Liver (tissue), 9 donors: ENCODE measurements around the gene REEP3. TPM values are rescaled to one million over a fixed set of nuclear protein-coding genes. Genes with fewer than 3 reads are reported as not detected.

Source experiments
- DNase-seq: peaks from one replicate; pipeline ENCODE4 v3.0.0-alpha.2; 2017; ENCODE audit warnings: low spot score
- H3K27ac ChIP-seq, 2 donors: one replicate each; pipeline ENCODE4 v1.7.0; 2013; ENCODE audit warnings: inconsistent platforms in 2 of 2, low read length in 2 of 2, control low read depth in 1 of 2, low read depth in 1 of 2, mild to moderate bottlenecking in 1 of 2
- H3K27me3 ChIP-seq, 4 donors: one replicate each; pipeline versions ENCODE4 v1.6.1 to v1.7.0; 2013; ENCODE audit warnings: low read length in 3 of 4, inconsistent platforms in 1 of 4, mild to moderate bottlenecking in 1 of 4, moderate library complexity in 1 of 4; ENCODE audit not compliant: control insufficient read depth in 4 of 4, insufficient read depth in 4 of 4
- H3K36me3 ChIP-seq, 4 donors: one replicate each; pipeline versions ENCODE4 v1.6.1 to v1.7.0; 2013; ENCODE audit warnings: low read length in 3 of 4, mild to moderate bottlenecking in 3 of 4, low read depth in 1 of 4, moderate library complexity in 1 of 4; ENCODE audit not compliant: control insufficient read depth in 4 of 4, insufficient read depth in 3 of 4
- H3K4me1 ChIP-seq, 4 donors: one replicate each; pipeline versions ENCODE4 v1.6.1 to v1.7.0; 2013; ENCODE audit warnings: low read length in 3 of 4, mild to moderate bottlenecking in 3 of 4, moderate library complexity in 1 of 4; ENCODE audit not compliant: control insufficient read depth in 4 of 4, insufficient read depth in 4 of 4
- H3K4me3 ChIP-seq, 3 donors: one replicate each; pipeline versions ENCODE4 v1.6.1 to v1.7.0; 2013; ENCODE audit warnings: low read length in 3 of 3, control low read depth in 1 of 3, low read depth in 1 of 3, mild to moderate bottlenecking in 1 of 3
- H3K9ac ChIP-seq, 2 donors: one replicate each; pipeline ENCODE4 v1.7.0; 2013; ENCODE audit warnings: low read length in 2 of 2, mild to moderate bottlenecking in 2 of 2, moderate library complexity in 2 of 2, control low read depth in 1 of 2, low read depth in 1 of 2
- H3K9me3 ChIP-seq, 4 donors: one replicate each; pipeline versions ENCODE4 v1.6.1 to v1.7.0; 2013; ENCODE audit warnings: low read length in 3 of 4; ENCODE audit not compliant: control insufficient read depth in 4 of 4
- ATF3 ChIP-seq: IDR thresholded peaks from 2 replicates; pipeline ENCODE4 v1.6.1; 2016; ENCODE audit warnings: antibody characterized with exemption
- CTCF ChIP-seq: fragments of 150-350 bp; IDR thresholded peaks from 2 replicates; pipeline ENCODE4 v1.5.1; 2017; ENCODE audit warnings: improper control_type of control experiment, low read depth, low read length; ENCODE audit not compliant: missing input control
- EGR1 ChIP-seq, 2 donors: IDR thresholded peaks; 2 replicates each; pipeline ENCODE4 v1.6.1; 2016 to 2018; ENCODE audit warnings: antibody characterized with exemption in 2 of 2, low read depth in 2 of 2
- FOXA2 ChIP-seq: IDR thresholded peaks from 2 replicates; pipeline ENCODE4 v1.6.1; 2016; ENCODE audit warnings: antibody characterized with exemption
- GABPA ChIP-seq, 2 donors: IDR thresholded peaks in 1 of 2; conservative IDR thresholded peaks in 1 of 2; 2 replicates each; pipeline ENCODE4 v1.6.1; 2016; ENCODE audit warnings: antibody characterized with exemption in 2 of 2, mild to moderate bottlenecking in 1 of 2, moderate library complexity in 1 of 2
- HNF4A ChIP-seq, 2 donors: conservative IDR thresholded peaks; 2 replicates each; pipeline ENCODE4 v1.6.1; 2016; ENCODE audit warnings: antibody characterized with exemption in 2 of 2, mild to moderate bottlenecking in 2 of 2
- JUND ChIP-seq, 2 donors: IDR thresholded peaks; 2 replicates each; pipeline ENCODE4 v1.6.1; 2016; ENCODE audit warnings: antibody characterized with exemption in 2 of 2
- MAX ChIP-seq: IDR thresholded peaks from 2 replicates; pipeline ENCODE4 v1.6.1; 2016; ENCODE audit warnings: antibody characterized with exemption
- RAD21 ChIP-seq, 2 donors: IDR thresholded peaks; 2 replicates each; pipeline ENCODE4 v1.6.1; 2016; ENCODE audit warnings: antibody characterized with exemption in 2 of 2, mild to moderate bottlenecking in 2 of 2
- RXRA ChIP-seq, 2 donors: IDR thresholded peaks; 2 replicates each; pipeline ENCODE4 v1.6.1; 2017 to 2018; ENCODE audit warnings: antibody characterized with exemption in 2 of 2, mild to moderate bottlenecking in 1 of 2
- SP1 ChIP-seq: IDR thresholded peaks from 2 replicates; pipeline ENCODE4 v1.6.1; 2018; ENCODE audit warnings: antibody characterized with exemption, mild to moderate bottlenecking
- TAF1 ChIP-seq: conservative IDR thresholded peaks from 2 replicates; pipeline ENCODE4 v1.6.1; 2016; ENCODE audit warnings: antibody characterized with exemption, mild to moderate bottlenecking
- ZBTB33 ChIP-seq: IDR thresholded peaks from 2 replicates; pipeline ENCODE4 v1.6.1; 2016; ENCODE audit warnings: antibody characterized with exemption
- WGBS: extraction: QIAGEN DNeasy Blood & Tissue Kit; methylation state at CpG from one replicate; pipeline ENCODE4 v1.1.7; 2013; 5-methylcytosine and 5-hydroxymethylcytosine counted together
- polyA plus RNA-seq, 2 donors: library from polyadenylated mRNA; stranded (reverse) in 1 of 2; unstranded in 1 of 2; fragments of 200-250 nt in 1 of 2; fragments of >200 nt in 1 of 2; fragmentation: Nextera tagmentation in 1 of 2; extraction: Ambion mirVana in 1 of 2; gene quantifications; one replicate each; pipeline versions ENCODE4 v1.2.1 to v1.2.3, GENCODE V29; 2013 to 2015
- total RNA-seq, 2 donors: library from RNA; depleted of rRNA; stranded (reverse); fragments of >200 nt; gene quantifications; one replicate each; pipeline ENCODE4 v1.2.3, GENCODE V29; 2014
- donor health status: healthy.
- donor health status: healthy.
- donor health status: healthy.
- donor health status: healthy.
- donor health status: healthy.

Gene REEP3
- total and polyA plus RNA-seq, 4 donors, result 7.9 to 26.9 (median 18.2) TPM

GRCh38 chr10:63588436-63589167 lies 67.4 kb downstream of the REEP3 start:
- Histone ChIP-seq H3K27me3 (no peaks in the 10 kb centered on the region), H3K9ac (no peak overlapping the region), H3K27ac (no peak overlapping the region), H3K36me3 (no peaks in the 10 kb centered on the region), H3K4me1 (peaks cover 0 to 1% (median 0%) of the 10 kb centered on the region in 4 donors), H3K4me3 (no peak overlapping the region), H3K9me3 (no peaks in the 10 kb centered on the region)
- WGBS, result 76% methylated on average over 4 of the region's 4 CpGs
- DNase-seq, result no peak
- TF ChIP-seq EGR1 (IDR thresholded peaks at IDR 0.05; ENCODE audit: low read depth in 2 of 2) (no peak), SP1 (no peak), RXRA (IDR thresholded peaks at IDR 0.05) (no peak), ATF3 (no peak), MAX (no peak), TAF1 (no peak), RAD21 (IDR thresholded peaks at IDR 0.05) (no peak)

GRCh38 chr10:63591600-63592379 lies 70.6 kb downstream of the REEP3 start:
- TF ChIP-seq HNF4A (conservative IDR thresholded peaks at IDR 0.05) (no peak), SP1 (no peak), ZBTB33 (no peak), GABPA (IDR thresholded peaks at IDR 0.05 in 1 of 2, conservative IDR thresholded peaks at IDR 0.05 in 1 of 2) (no peak), CTCF (no peak), EGR1 (IDR thresholded peaks at IDR 0.05; ENCODE audit: low read depth in 2 of 2) (no peak), FOXA2 (no peak), JUND (IDR thresholded peaks at IDR 0.05) (no peak), RXRA (IDR thresholded peaks at IDR 0.05) (no peak), TAF1 (no peak)

More at GRCh38 chr10:63591600-63592379, 70.6 kb downstream of the REEP3 start:
- no peak overlapping the region for H3K4me3 ChIP-seq
- WGBS, result 94% methylated on average over 4 of the region's 4 CpGs
- no peak overlapping the region for H3K9ac ChIP-seq
- H3K27me3 ChIP-seq, result no peaks in the 10 kb centered on the region
- DNase-seq, result no peak
- H3K27ac ChIP-seq, result no peak overlapping the region
- H3K36me3 ChIP-seq, result peaks cover 0 to 3% (median 1%) of the 10 kb centered on the region in 4 donors
- no peaks in the 10 kb centered on the region for H3K9me3 ChIP-seq
- no peaks in the 10 kb centered on the region for H3K4me1 ChIP-seq
